GM12878 (cell line): Measurements from ENCODE around the gene ZNF618. TPM values are rescaled to one million over a fixed set of nuclear protein-coding genes. Genes with fewer than 3 reads are reported as not detected.

ENCODE experiments used
- ATAC-seq: fragments of 200-7000 bp; cut with Tn5 transposase; 3 replicates; pipeline ENCODE4 v1.9.1; 2020; ENCODE audit warnings: mild to moderate bottlenecking, moderate library complexity
- BruUV-seq: library from RNA; stranded (reverse); fragments of 400-500 nt; replicated peaks from 2 replicates; lab custom pipeline; 2021; lab: Mats Ljungman, UMichigan
- CTCF ChIA-PET: fragments of 300-600 bp; sonication (Branson Sonifier 250); formaldehyde crosslinking; extraction: SDS; loops from one replicate; lab custom pipeline; 2021; ENCODE audit warnings: inconsistent platforms; lab: Yijun Ruan, JAX
- POLR2A ChIA-PET: fragments of 350-600 bp; formaldehyde crosslinking; extraction: SDS; loops from one replicate; lab custom pipeline; 2021; ENCODE audit warnings: inconsistent platforms; lab: Charles Lee
- RAD21 ChIA-PET: fragments of 300-600 bp; sonication (Branson Sonifier 250); formaldehyde crosslinking; loops from one replicate; lab custom pipeline; 2023; ENCODE audit warnings: antibody characterized with exemption; ENCODE audit not compliant: unreplicated experiment; lab: Charles Lee
- SMC1A ChIA-PET: fragments of 300-600 bp; sonication (Branson Sonifier 250); formaldehyde crosslinking; loops from one replicate; lab custom pipeline; 2023; ENCODE audit not compliant: unreplicated experiment, uncharacterized antibody; lab: Charles Lee
- DNase-seq: peaks from one replicate; pipeline ENCODE4 v3.0.0-alpha.2; 2011; ENCODE audit warnings: low read depth, low spot score
- FAIRE-seq: peaks from 3 replicates; lab custom pipeline; 2011; peaks lifted over from hg19 to GRCh38; lab: Jason Lieb, UNC
- H2AFZ ChIP-seq: 2 replicates; pipeline ENCODE4 v1.6.0; 2011; ENCODE audit warnings: low read depth, low read length, control low read depth; ENCODE audit not compliant: control insufficient read depth
- H3K27ac ChIP-seq: 2 replicates; pipeline ENCODE4 v1.5.1; 2011; ENCODE audit warnings: control low read depth; ENCODE audit not compliant: control insufficient read depth, insufficient read depth
- H3K27me3 ChIP-seq, 2 experiments: replicated peaks in 1 of 2; 2 replicates each; pipeline versions ENCODE4 v1.6.0 to v1.6.1; 2011; ENCODE audit warnings: low read length in 1 of 2; ENCODE audit not compliant: control insufficient read depth in 2 of 2, insufficient read depth in 2 of 2
- H3K36me3 ChIP-seq, 2 experiments: 2 replicates each; pipeline ENCODE4 v1.5.1; 2011; ENCODE audit warnings: low read length in 1 of 2; ENCODE audit not compliant: control insufficient read depth in 2 of 2, insufficient read depth in 2 of 2
- H3K4me1 ChIP-seq: 2 replicates; pipeline ENCODE4 v1.6.1; 2011; ENCODE audit warnings: mild to moderate bottlenecking, low read length, moderate library complexity, mixed read lengths; ENCODE audit not compliant: control insufficient read depth, insufficient read depth
- H3K4me2 ChIP-seq: 2 replicates; pipeline ENCODE4 v1.6.0; 2011; ENCODE audit warnings: control low read depth; ENCODE audit not compliant: control insufficient read depth, insufficient read depth
- H3K4me3 ChIP-seq: fragments of 200-600 bp; sonication (generic); 2 replicates; pipeline ENCODE4 v1.5.1; 2016
- H3K79me2 ChIP-seq: 2 replicates; pipeline ENCODE4 v1.6.0; 2011; ENCODE audit warnings: low read length; ENCODE audit not compliant: control insufficient read depth, insufficient read depth
- H3K9ac ChIP-seq: 2 replicates; pipeline ENCODE4 v1.8.0; 2011; ENCODE audit warnings: low read length, control low read depth, mixed read lengths; ENCODE audit not compliant: control insufficient read depth, insufficient read depth
- H3K9me3 ChIP-seq: replicated peaks from 3 replicates; pipeline ENCODE4 v1.5.1; 2011; ENCODE audit warnings: mild to moderate bottlenecking, low read length; ENCODE audit not compliant: control insufficient read depth, insufficient read depth
- H4K20me1 ChIP-seq: 2 replicates; pipeline ENCODE4 v1.6.0; 2011; ENCODE audit not compliant: control insufficient read depth, insufficient read depth
- BRCA1 ChIP-seq: IDR thresholded peaks from 2 replicates; pipeline ENCODE4 v1.6.1; 2011; ENCODE audit warnings: low read depth, low read length, improper control_type of control experiment
- JUNB ChIP-seq: IDR thresholded peaks from 2 replicates; pipeline ENCODE4 v1.6.1; 2016; ENCODE audit warnings: antibody characterized with exemption, mild to moderate bottlenecking
- PAX5 ChIP-seq: IDR thresholded peaks from 2 replicates; pipeline ENCODE4 v1.6.1; 2011; ENCODE audit warnings: low read depth, low read length, borderline replicate concordance
- PAX8 ChIP-seq: fragments of 450-650 bp; IDR thresholded peaks from 2 replicates; pipeline ENCODE4 v1.6.1; 2017; ENCODE audit warnings: mild to moderate bottlenecking, moderate library complexity
- RBBP5 ChIP-seq: fragments of 200-600 bp; sonication (generic); conservative IDR thresholded peaks from 2 replicates; pipeline ENCODE4 v1.6.1; 2016
- RFX5 ChIP-seq: IDR thresholded peaks from 2 replicates; pipeline ENCODE4 v1.6.1; 2011; ENCODE audit warnings: low read depth, low read length, improper control_type of control experiment
- RUNX3 ChIP-seq: IDR thresholded peaks from 2 replicates; pipeline ENCODE4 v1.6.1; 2012; ENCODE audit warnings: low read length, inconsistent platforms
- WGBS: methylation state at CpG from one replicate; pipeline ENCODE4 v1.1.6; 2016; ENCODE audit warnings: low lambda C conversion rate; ENCODE audit not compliant: insufficient replicate concordance, insufficient coverage; ENCODE audit errors: missing lambda C conversion rate; 5-methylcytosine and 5-hydroxymethylcytosine counted together
- in situ Hi-C: fragments of 300-500 bp; cut with MboI; formaldehyde crosslinking; loops from 9 replicates; pipeline ENCODE4 v1.14.3; 2018; ENCODE audit warnings: mixed read lengths
- intact Hi-C: fragments of 100-400 bp; cut with micrococcal nuclease; formaldehyde crosslinking; loops from one replicate; pipeline ENCODE4 v1.14.2; 2022; ENCODE audit not compliant: unreplicated experiment
- polyA plus RNA-seq, 11 experiments: library from polyadenylated mRNA; depleted of rRNA in 4 of 11; unstranded in 6 of 11; stranded (reverse) in 5 of 11; fragments of >200 nt; fragmentation: Nextera tagmentation in 4 of 11; fragmentation: Illumina TruSeq in 1 of 11; extraction: Ambion mirVana in 4 of 11; extraction: Trizol in 1 of 11; gene quantifications; 1 replicate in 1 of 11; 2 replicates in 10 of 11; pipeline versions ENCODE4 v1.2.1 to v1.2.3, GENCODE V29; 2011 to 2016; ENCODE audit warnings: inconsistent platforms in 2 of 11, missing spikeins in 2 of 11, low read depth in 1 of 11
- total RNA-seq, 4 experiments: library from RNA; depleted of rRNA in 3 of 4; stranded (reverse); fragments of >200 nt in 3 of 4; fragmentation: Illumina TruSeq in 1 of 4; extraction: Trizol in 1 of 4; gene quantifications; 2 replicates each; pipeline versions ENCODE4 v1.2.1 to v1.2.3, GENCODE V29; 2013 to 2021
- TF ChIP-seq, protein P1 (sequence below): fragments of 450-650 bp; IDR thresholded peaks from 2 replicates; pipeline ENCODE4 v1.6.1; 2017; ENCODE audit warnings: borderline replicate concordance
- TF ChIP-seq, protein P2 (sequence below): fragments of 450-650 bp; IDR thresholded peaks from 2 replicates; pipeline ENCODE4 v1.6.1; 2017; ENCODE audit warnings: mild to moderate bottlenecking, low read depth, inconsistent platforms; ENCODE audit not compliant: poor library complexity, severe bottlenecking
- TF ChIP-seq, protein P3 (sequence below): IDR thresholded peaks from 2 replicates; pipeline ENCODE4 v1.6.1; 2012; ENCODE audit warnings: low read depth, low read length, improper control_type of control experiment
- TF ChIP-seq, protein P4 (sequence below): fragments of 450-650 bp; formaldehyde crosslinking; IDR thresholded peaks from 2 replicates; pipeline ENCODE4 v1.4.0; 2020; ENCODE audit warnings: mild to moderate bottlenecking, moderate library complexity
- TF ChIP-seq, protein P5 (sequence below): IDR thresholded peaks from 2 replicates; pipeline ENCODE4 v1.6.1; 2011; ENCODE audit warnings: low read depth, mild to moderate bottlenecking, low read length, moderate library complexity, borderline replicate concordance; ENCODE audit errors: extremely low read depth
- TF ChIP-seq, protein P6 (sequence below): fragments of 450-650 bp; IDR thresholded peaks from 2 replicates; pipeline ENCODE4 v1.6.1; 2018; ENCODE audit warnings: mild to moderate bottlenecking, low read depth, moderate library complexity; ENCODE audit not compliant: partially characterized antibody

The ZNF618 gene
- total and polyA plus RNA-seq, 10 of the 15 experiments (the other 5 are each of a cell fraction or from before 2014, with no cell fraction given): 0.01 to 0.24 (median 0.06) TPM; not detected in 2

DNA sequence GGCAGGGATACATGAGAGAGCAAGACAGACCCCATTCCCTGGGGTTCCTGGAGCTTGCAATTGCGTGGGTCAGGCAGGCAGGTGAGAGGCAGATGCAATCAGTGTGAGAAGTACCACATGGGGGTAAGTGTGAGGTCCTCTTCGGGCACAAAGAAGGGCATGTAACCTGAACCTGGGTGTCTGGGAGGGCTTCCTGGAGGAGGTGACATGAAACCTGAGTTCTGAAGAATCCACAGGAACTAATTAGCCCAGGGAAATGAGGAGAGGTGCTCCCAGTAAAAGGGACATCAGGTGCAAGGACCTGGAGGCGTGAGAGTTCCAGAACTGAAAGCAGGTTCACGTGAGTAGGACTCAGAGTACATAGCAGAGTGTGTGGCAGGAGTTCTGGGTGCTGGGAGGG lies 199.5 kb downstream of the ZNF618 start:
- Histone ChIP-seq H3K9ac (no peak overlapping the region), H3K4me1 (no peaks in the 10 kb centered on the region), H3K27ac (no peak overlapping the region), H3K9me3 (no peaks in the 10 kb centered on the region; the same call in 2 of the 3 replicates), H3K79me2 (no peaks in the 10 kb centered on the region), H2AFZ (no peak overlapping the region), H3K4me2 (no peak overlapping the region), H3K4me3 (no peak overlapping the region), H3K36me3 (no peaks in the 10 kb centered on the region), H3K27me3 (no peaks in the 10 kb centered on the region; a peak in 1 of 4 replicates), H4K20me1 (no peaks in the 10 kb centered on the region)
- no TSS peak for BruUV-seq
- FAIRE-seq (no peak), DNase-seq (no peak), ATAC-seq (no peak)
- ChIA-PET RAD21 (no interaction called here), POLR2A (no interaction called here), SMC1A (no interaction called here), CTCF (no interaction called here)
- intact Hi-C loops: no loop called here
- in situ Hi-C loops: loop anchor here (25.0 kb wide), 1 partner anchor 212 kb away; no protein-coding TSS in a partner anchor
- 2% methylated on average over 4 of the region's 4 CpGs for WGBS
- no peak for TF ChIP-seq BRCA1
- TF ChIP-seq, protein P1, sequence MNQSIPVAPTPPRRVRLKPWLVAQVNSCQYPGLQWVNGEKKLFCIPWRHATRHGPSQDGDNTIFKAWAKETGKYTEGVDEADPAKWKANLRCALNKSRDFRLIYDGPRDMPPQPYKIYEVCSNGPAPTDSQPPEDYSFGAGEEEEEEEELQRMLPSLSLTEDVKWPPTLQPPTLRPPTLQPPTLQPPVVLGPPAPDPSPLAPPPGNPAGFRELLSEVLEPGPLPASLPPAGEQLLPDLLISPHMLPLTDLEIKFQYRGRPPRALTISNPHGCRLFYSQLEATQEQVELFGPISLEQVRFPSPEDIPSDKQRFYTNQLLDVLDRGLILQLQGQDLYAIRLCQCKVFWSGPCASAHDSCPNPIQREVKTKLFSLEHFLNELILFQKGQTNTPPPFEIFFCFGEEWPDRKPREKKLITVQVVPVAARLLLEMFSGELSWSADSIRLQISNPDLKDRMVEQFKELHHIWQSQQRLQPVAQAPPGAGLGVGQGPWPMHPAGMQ: no peak
- no peak for TF ChIP-seq RFX5
- TF ChIP-seq JUNB: no peak
- TF ChIP-seq RUNX3: no peak
- TF ChIP-seq, protein P2, sequence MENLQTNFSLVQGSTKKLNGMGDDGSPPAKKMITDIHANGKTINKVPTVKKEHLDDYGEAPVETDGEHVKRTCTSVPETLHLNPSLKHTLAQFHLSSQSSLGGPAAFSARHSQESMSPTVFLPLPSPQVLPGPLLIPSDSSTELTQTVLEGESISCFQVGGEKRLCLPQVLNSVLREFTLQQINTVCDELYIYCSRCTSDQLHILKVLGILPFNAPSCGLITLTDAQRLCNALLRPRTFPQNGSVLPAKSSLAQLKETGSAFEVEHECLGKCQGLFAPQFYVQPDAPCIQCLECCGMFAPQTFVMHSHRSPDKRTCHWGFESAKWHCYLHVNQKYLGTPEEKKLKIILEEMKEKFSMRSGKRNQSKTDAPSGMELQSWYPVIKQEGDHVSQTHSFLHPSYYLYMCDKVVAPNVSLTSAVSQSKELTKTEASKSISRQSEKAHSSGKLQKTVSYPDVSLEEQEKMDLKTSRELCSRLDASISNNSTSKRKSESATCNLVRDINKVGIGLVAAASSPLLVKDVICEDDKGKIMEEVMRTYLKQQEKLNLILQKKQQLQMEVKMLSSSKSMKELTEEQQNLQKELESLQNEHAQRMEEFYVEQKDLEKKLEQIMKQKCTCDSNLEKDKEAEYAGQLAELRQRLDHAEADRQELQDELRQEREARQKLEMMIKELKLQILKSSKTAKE: no peak
- TF ChIP-seq, protein P3, sequence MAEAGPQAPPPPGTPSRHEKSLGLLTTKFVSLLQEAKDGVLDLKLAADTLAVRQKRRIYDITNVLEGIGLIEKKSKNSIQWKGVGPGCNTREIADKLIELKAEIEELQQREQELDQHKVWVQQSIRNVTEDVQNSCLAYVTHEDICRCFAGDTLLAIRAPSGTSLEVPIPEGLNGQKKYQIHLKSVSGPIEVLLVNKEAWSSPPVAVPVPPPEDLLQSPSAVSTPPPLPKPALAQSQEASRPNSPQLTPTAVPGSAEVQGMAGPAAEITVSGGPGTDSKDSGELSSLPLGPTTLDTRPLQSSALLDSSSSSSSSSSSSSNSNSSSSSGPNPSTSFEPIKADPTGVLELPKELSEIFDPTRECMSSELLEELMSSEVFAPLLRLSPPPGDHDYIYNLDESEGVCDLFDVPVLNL: no peak
- no peak for TF ChIP-seq PAX5
- TF ChIP-seq PAX8: no peak
- TF ChIP-seq, protein P4, sequence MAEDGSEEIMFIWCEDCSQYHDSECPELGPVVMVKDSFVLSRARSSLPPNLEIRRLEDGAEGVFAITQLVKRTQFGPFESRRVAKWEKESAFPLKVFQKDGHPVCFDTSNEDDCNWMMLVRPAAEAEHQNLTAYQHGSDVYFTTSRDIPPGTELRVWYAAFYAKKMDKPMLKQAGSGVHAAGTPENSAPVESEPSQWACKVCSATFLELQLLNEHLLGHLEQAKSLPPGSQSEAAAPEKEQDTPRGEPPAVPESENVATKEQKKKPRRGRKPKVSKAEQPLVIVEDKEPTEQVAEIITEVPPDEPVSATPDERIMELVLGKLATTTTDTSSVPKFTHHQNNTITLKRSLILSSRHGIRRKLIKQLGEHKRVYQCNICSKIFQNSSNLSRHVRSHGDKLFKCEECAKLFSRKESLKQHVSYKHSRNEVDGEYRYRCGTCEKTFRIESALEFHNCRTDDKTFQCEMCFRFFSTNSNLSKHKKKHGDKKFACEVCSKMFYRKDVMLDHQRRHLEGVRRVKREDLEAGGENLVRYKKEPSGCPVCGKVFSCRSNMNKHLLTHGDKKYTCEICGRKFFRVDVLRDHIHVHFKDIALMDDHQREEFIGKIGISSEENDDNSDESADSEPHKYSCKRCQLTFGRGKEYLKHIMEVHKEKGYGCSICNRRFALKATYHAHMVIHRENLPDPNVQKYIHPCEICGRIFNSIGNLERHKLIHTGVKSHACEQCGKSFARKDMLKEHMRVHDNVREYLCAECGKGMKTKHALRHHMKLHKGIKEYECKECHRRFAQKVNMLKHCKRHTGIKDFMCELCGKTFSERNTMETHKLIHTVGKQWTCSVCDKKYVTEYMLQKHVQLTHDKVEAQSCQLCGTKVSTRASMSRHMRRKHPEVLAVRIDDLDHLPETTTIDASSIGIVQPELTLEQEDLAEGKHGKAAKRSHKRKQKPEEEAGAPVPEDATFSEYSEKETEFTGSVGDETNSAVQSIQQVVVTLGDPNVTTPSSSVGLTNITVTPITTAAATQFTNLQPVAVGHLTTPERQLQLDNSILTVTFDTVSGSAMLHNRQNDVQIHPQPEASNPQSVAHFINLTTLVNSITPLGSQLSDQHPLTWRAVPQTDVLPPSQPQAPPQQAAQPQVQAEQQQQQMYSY (CRISPR knock-in tag): no peak
- TF ChIP-seq, protein P5, sequence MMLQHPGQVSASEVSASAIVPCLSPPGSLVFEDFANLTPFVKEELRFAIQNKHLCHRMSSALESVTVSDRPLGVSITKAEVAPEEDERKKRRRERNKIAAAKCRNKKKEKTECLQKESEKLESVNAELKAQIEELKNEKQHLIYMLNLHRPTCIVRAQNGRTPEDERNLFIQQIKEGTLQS: no peak
- TF ChIP-seq RBBP5: no peak
- TF ChIP-seq, protein P6, sequence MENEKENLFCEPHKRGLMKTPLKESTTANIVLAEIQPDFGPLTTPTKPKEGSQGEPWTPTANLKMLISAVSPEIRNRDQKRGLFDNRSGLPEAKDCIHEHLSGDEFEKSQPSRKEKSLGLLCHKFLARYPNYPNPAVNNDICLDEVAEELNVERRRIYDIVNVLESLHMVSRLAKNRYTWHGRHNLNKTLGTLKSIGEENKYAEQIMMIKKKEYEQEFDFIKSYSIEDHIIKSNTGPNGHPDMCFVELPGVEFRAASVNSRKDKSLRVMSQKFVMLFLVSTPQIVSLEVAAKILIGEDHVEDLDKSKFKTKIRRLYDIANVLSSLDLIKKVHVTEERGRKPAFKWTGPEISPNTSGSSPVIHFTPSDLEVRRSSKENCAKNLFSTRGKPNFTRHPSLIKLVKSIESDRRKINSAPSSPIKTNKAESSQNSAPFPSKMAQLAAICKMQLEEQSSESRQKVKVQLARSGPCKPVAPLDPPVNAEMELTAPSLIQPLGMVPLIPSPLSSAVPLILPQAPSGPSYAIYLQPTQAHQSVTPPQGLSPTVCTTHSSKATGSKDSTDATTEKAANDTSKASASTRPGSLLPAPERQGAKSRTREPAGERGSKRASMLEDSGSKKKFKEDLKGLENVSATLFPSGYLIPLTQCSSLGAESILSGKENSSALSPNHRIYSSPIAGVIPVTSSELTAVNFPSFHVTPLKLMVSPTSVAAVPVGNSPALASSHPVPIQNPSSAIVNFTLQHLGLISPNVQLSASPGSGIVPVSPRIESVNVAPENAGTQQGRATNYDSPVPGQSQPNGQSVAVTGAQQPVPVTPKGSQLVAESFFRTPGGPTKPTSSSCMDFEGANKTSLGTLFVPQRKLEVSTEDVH: no peak
